Cardiac ventricle fibroblast (primary cell): ENCODE measurements around the gene ERGIC2. TPM values are rescaled to one million over a fixed set of nuclear protein-coding genes. Genes with fewer than 3 reads are reported as not detected.

ENCODE experiments used
- total RNA-seq: library from RNA; depleted of rRNA; stranded (reverse); fragments of >200 nt; gene quantifications from 2 replicates; pipeline ENCODE4 v1.2.3, GENCODE V29; 2015

The ERGIC2 gene, protein sequence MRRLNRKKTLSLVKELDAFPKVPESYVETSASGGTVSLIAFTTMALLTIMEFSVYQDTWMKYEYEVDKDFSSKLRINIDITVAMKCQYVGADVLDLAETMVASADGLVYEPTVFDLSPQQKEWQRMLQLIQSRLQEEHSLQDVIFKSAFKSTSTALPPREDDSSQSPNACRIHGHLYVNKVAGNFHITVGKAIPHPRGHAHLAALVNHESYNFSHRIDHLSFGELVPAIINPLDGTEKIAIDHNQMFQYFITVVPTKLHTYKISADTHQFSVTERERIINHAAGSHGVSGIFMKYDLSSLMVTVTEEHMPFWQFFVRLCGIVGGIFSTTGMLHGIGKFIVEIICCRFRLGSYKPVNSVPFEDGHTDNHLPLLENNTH
- 54.3 and 72.4 TPM in 2 replicates for total RNA-seq

DNA sequence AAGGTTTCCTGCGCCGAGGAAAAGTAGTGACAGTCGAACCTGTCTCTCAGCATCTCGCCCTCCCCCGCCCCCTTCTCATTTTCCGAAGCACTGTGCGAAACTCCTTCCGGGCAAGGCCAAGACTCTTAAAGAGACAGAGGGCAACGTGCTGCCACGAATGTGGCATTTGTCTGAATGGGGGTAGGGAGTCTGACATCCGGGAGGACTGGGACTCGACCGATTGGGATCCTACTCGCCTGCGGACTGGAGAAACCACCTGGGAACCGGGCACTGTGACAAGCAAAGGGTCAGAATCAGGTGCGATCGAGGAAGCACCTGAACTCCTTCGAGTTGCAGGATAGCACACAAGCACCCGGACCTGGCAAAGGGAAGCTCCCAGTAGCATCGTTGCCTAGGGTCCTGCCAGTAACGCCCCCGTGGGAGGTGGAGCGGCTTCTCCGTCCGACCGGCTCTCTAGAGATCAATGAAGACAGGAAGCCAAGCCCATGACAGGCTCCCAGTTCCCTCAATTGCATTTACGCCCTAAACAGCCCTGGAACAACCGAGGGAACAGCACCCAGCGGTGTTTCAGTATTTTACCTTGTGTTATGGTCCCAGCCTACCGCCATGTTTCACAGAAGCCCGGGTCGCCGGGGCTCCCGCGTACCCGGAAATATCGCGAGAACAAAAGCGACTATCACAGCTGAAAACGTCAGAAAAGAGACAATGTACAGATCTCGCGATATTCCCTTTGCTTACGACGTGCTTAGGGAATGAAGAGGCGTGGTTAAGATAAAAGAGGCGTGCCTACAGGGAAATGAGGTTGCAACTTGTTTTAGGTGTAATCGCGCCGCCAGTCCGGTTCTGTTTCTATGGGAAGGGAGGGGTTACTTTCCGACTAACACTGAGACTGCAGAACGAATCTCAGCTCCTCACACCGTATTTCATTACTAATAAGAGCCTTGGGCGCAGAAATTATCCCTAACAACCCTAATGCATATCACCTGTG, at the start of gene ERGIC2:
Gene ERGIC2 (minus strand): TSS at position 637 of the 988 bp plus-strand sequence. CDS start 9,539 bp downstream, outside the sequence.

Other genes starting within 250 kb of the ERGIC2 start
- 5.6 and 7.3 TPM in 2 replicates for gene FAR2, start 231.9 kb downstream of the ERGIC2 start, total RNA-seq
- gene OVCH1, start 116.5 kb upstream of the ERGIC2 start, total RNA-seq, result 0.06 and 0.20 TPM in 2 replicates